Natural killer cell (primary cell): ENCODE measurements around the gene TTC9B. TPM values are rescaled to one million over a fixed set of nuclear protein-coding genes. Genes with fewer than 3 reads are reported as not detected.
A peak's percentile ranks its signal among the peaks of the same experiment; 100 is the strongest.

Source experiments
- ATAC-seq, 3 donors: fragments of 150-1000 bp in 2 of 3; fragments of 200-7000 bp in 1 of 3; cut with Tn5 transposase; 1 replicate in 1 of 3; 2 replicates in 2 of 3; pipeline ENCODE4 v1.10.0; 2021; ENCODE audit warnings: mild to moderate bottlenecking in 2 of 3, moderate library complexity in 2 of 3
- DNase-seq, 2 donors: peaks; one replicate each; pipeline versions ENCODE4 v3.0.0 to v3.0.0-alpha.2; 2013 to 2021; ENCODE audit warnings: mixed read lengths in 1 of 2
- H3K27ac ChIP-seq: one replicate; pipeline ENCODE4 v1.5.1; 2013; ENCODE audit warnings: mild to moderate bottlenecking, low read length
- H3K27me3 ChIP-seq: one replicate; pipeline ENCODE4 v1.6.1; 2013; ENCODE audit warnings: low read length; ENCODE audit not compliant: control insufficient read depth, insufficient read depth
- H3K36me3 ChIP-seq: one replicate; pipeline ENCODE4 v1.6.1; 2013; ENCODE audit warnings: low read length; ENCODE audit not compliant: control insufficient read depth, insufficient read depth
- H3K4me1 ChIP-seq: one replicate; pipeline ENCODE4 v1.6.1; 2013; ENCODE audit warnings: low read length; ENCODE audit not compliant: control insufficient read depth, insufficient read depth
- H3K4me3 ChIP-seq: one replicate; pipeline ENCODE4 v1.5.1; 2013; ENCODE audit warnings: low read length
- H3K9me3 ChIP-seq: one replicate; pipeline ENCODE4 v1.6.1; 2013; ENCODE audit warnings: low read length; ENCODE audit not compliant: control insufficient read depth, insufficient read depth
- H3K27ac Mint-ChIP-seq, 2 donors: one replicate each; pipeline ENCODE4 v1.8.0; 2022; ENCODE audit warnings: mild to moderate bottlenecking in 2 of 2, mixed read lengths in 2 of 2, moderate library complexity in 1 of 2
- H3K27me3 Mint-ChIP-seq, 2 donors: one replicate each; pipeline ENCODE4 v1.8.0; 2022; ENCODE audit warnings: low read depth in 2 of 2, mixed read lengths in 2 of 2
- H3K36me3 Mint-ChIP-seq: one replicate; pipeline ENCODE4 v1.8.0; 2022; ENCODE audit warnings: mixed read lengths
- H3K4me1 Mint-ChIP-seq, 2 donors: one replicate each; pipeline ENCODE4 v1.8.0; 2022; ENCODE audit warnings: mixed read lengths in 2 of 2
- H3K4me3 Mint-ChIP-seq: one replicate; pipeline ENCODE4 v1.8.0; 2022; ENCODE audit warnings: mild to moderate bottlenecking, moderate library complexity, mixed read lengths
- H3K9me3 Mint-ChIP-seq, 2 donors: one replicate each; pipeline ENCODE4 v1.8.0; 2022; ENCODE audit warnings: mixed read lengths in 2 of 2
- CTCF ChIP-seq: fragments of 200-600 bp; IDR thresholded peaks from one replicate; pipeline ENCODE4 v1.8.0; 2022; ENCODE audit warnings: antibody characterized with exemption
- WGBS: methylation state at CpG from one replicate; pipeline ENCODE4 v1.1.7; 2013; ENCODE audit warnings: missing lambda C conversion rate; ENCODE audit not compliant: insufficient coverage; 5-methylcytosine and 5-hydroxymethylcytosine counted together
- intact Hi-C: fragments of 100-400 bp; cut with micrococcal nuclease; formaldehyde crosslinking; loops from one replicate; pipeline ENCODE4 v1.14.2; 2022
- total RNA-seq, 4 donors: library from RNA; stranded (reverse); fragments of 120-200 nt in 1 of 4; gene quantifications; one replicate each; pipeline versions ENCODE4 v1.2.3 to v1.2.4, GENCODE V29; 2013 to 2022

TTC9B gene
- total RNA-seq, 3 donors from 2014 or later (not counting 1 experiment from before 2014, with no cell fraction given), result not detected

- no peak overlapping the region for H3K27ac ChIP-seq
- H3K4me3 ChIP-seq, result no peak overlapping the region
- peak overlapping the region in 1 of 2 donors; percentile 84 for H3K27ac Mint-ChIP-seq
- no peak overlapping the region for H3K4me3 Mint-ChIP-seq
- no peaks in the 10 kb centered on the region for H3K4me1 ChIP-seq
- no peaks in the 10 kb centered on the region for H3K27me3 Mint-ChIP-seq
- intact Hi-C loops, result no loop called here
- H3K27me3 ChIP-seq, result no peaks in the 10 kb centered on the region
- TF ChIP-seq CTCF, result no peak
- no peaks in the 10 kb centered on the region for H3K36me3 Mint-ChIP-seq
- H3K36me3 ChIP-seq, result peaks cover 16% of the 10 kb centered on the region
- no peaks in the 10 kb centered on the region for H3K9me3 ChIP-seq
- H3K4me1 Mint-ChIP-seq, result peaks cover 37 to 57% of the 10 kb centered on the region in 2 donors
- WGBS, result 97% methylated on average over 12 of the region's 12 CpGs
- ATAC-seq (no peak), DNase-seq (no peak)
- no peaks in the 10 kb centered on the region for H3K9me3 Mint-ChIP-seq
Observed at GRCh38 chr19:40247735-40248262, 29.6 kb upstream of the TTC9B start.

- Histone ChIP-seq H3K27me3 (no peaks in the 10 kb centered on the region), H3K4me1 (no peaks in the 10 kb centered on the region), H3K4me3 (no peak overlapping the region), H3K36me3 (peaks cover 18% of the 10 kb centered on the region), H3K27ac (no peak overlapping the region), H3K9me3 (no peaks in the 10 kb centered on the region)
- WGBS, result 89% methylated on average over 6 of the region's 6 CpGs
- Mint-ChIP-seq H3K4me3 (no peak overlapping the region), H3K36me3 (no peaks in the 10 kb centered on the region), H3K27me3 (no peaks in the 10 kb centered on the region), H3K27ac (no peak overlapping the region), H3K9me3 (no peaks in the 10 kb centered on the region), H3K4me1 (peaks cover 31 to 51% of the 10 kb centered on the region in 2 donors)
- ATAC-seq (no peak), DNase-seq (no peak)
- intact Hi-C loops, result no loop called here
- no peak for TF ChIP-seq CTCF
Observed at GRCh38 chr19:40247178-40247577, 29.0 kb upstream of the TTC9B start.

- H3K4me1 ChIP-seq, result no peaks in the 10 kb centered on the region
- H3K27me3 Mint-ChIP-seq, result no peaks in the 10 kb centered on the region
- ATAC-seq, result peak in 1 of 3 donors; percentile 18
- peaks cover 21% of the 10 kb centered on the region for H3K36me3 ChIP-seq
- H3K27ac Mint-ChIP-seq, result no peak overlapping the region
- no peaks in the 10 kb centered on the region for H3K9me3 Mint-ChIP-seq
- H3K9me3 ChIP-seq, result no peaks in the 10 kb centered on the region
- H3K27ac ChIP-seq, result no peak overlapping the region
- no peaks in the 10 kb centered on the region for H3K36me3 Mint-ChIP-seq
- no peak for TF ChIP-seq CTCF
- no peak overlapping the region for H3K4me3 ChIP-seq
- intact Hi-C loops, result no loop called here
- no peak for DNase-seq
- WGBS, result 96% methylated on average over 7 of the region's 16 CpGs
- H3K4me1 Mint-ChIP-seq, result peaks cover 26 to 50% of the 10 kb centered on the region in 2 donors
- no peak overlapping the region for H3K4me3 Mint-ChIP-seq
- H3K27me3 ChIP-seq, result no peaks in the 10 kb centered on the region
Observed at GRCh38 chr19:40246292-40247073, 28.3 kb upstream of the TTC9B start.
